ENCODE results near the gene PCNT.

PCNT gene

GRCh38 chr21:46347203-46347550, 23.2 kb downstream of the PCNT start:
- H3K4me3 ChIP-seq (ENCODE audit: control insufficient read depth, low read depth, low read length), result no peak overlapping the region
- TF ChIP-seq, protein P1, sequence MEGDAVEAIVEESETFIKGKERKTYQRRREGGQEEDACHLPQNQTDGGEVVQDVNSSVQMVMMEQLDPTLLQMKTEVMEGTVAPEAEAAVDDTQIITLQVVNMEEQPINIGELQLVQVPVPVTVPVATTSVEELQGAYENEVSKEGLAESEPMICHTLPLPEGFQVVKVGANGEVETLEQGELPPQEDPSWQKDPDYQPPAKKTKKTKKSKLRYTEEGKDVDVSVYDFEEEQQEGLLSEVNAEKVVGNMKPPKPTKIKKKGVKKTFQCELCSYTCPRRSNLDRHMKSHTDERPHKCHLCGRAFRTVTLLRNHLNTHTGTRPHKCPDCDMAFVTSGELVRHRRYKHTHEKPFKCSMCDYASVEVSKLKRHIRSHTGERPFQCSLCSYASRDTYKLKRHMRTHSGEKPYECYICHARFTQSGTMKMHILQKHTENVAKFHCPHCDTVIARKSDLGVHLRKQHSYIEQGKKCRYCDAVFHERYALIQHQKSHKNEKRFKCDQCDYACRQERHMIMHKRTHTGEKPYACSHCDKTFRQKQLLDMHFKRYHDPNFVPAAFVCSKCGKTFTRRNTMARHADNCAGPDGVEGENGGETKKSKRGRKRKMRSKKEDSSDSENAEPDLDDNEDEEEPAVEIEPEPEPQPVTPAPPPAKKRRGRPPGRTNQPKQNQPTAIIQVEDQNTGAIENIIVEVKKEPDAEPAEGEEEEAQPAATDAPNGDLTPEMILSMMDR (IDR thresholded peaks at IDR 0.05; ENCODE audit: control insufficient read depth, insufficient read depth, low read depth, low read length, missing control alignments), result no peak
- DNase-seq (ENCODE audit: low read depth), result no peak

- H3K4me3 ChIP-seq (ENCODE audit: control insufficient read depth, low read depth, low read length), result no peak overlapping the region
- no peak for DNase-seq (ENCODE audit: low read depth)
- TF ChIP-seq, protein P1 (IDR thresholded peaks at IDR 0.05; ENCODE audit: control insufficient read depth, insufficient read depth, low read depth, low read length, missing control alignments), result no peak
Measured at GRCh38 chr21:46347791-46348381, 23.9 kb downstream of the PCNT start.

GRCh38 chr21:46349134-46349760, 25.3 kb downstream of the PCNT start:
- no peak for DNase-seq (ENCODE audit: low read depth)
- TF ChIP-seq, protein P1 (IDR thresholded peaks at IDR 0.05; ENCODE audit: control insufficient read depth, insufficient read depth, low read depth, low read length, missing control alignments), result no peak
- H3K4me3 ChIP-seq (ENCODE audit: control insufficient read depth, low read depth, low read length), result no peak overlapping the region

DNA sequence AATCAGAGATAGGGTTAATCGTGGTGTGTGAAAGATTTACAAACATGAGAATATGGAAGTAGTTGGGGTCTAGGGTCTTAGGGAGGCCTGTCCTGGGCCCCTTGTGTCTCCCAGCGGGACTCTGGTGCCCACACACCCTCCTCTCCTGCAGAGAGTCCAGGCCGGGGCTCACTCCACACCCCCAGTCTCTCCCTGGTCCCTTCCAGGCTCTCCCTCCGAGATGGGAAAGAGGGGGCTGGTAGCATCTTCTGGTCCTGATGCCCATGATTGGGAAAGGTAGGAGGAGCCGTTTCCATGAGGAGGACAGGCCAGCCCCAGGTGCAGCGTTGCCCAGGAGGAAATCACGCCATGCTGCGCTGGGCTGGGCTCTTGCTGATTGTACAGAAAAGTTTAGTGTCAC, 26.6 kb downstream of the PCNT start:
- no peak for DNase-seq (ENCODE audit: low read depth)
- no peak overlapping the region for H3K4me3 ChIP-seq (ENCODE audit: control insufficient read depth, low read depth, low read length)
- TF ChIP-seq, protein P1 (IDR thresholded peaks at IDR 0.05; ENCODE audit: control insufficient read depth, insufficient read depth, low read depth, low read length, missing control alignments), result no peak

DNA sequence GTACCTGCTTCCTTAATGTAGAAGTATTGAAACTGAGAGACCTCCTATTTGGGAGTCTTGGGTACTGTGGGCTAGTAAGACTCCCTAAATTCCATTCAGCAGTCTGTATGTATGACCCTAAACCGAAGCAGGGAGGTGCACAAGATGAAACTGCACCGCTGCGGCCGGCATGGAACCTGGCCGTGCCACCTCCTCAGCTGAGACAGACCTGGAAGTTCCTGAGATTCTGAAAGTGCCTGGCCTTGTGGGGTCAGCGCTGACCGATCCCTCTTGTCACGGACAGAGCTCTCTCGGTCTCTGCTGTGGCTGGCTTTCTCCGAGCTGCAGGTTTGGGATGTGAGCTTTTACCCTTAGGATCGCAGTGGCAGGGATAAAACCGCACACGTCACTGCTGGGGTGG, 27.0 kb downstream of the PCNT start:
- H3K4me3 ChIP-seq (ENCODE audit: control insufficient read depth, low read depth, low read length), result no peak overlapping the region
- TF ChIP-seq, protein P1 (IDR thresholded peaks at IDR 0.05; ENCODE audit: control insufficient read depth, insufficient read depth, low read depth, low read length, missing control alignments), result no peak
- no peak for DNase-seq (ENCODE audit: low read depth)

GRCh38 chr21:46351476-46352163, 27.7 kb downstream of the PCNT start:
- H3K4me3 ChIP-seq (ENCODE audit: control insufficient read depth, low read depth, low read length), result no peak overlapping the region
- no peak for DNase-seq (ENCODE audit: low read depth)
- TF ChIP-seq, protein P1 (IDR thresholded peaks at IDR 0.05; ENCODE audit: control insufficient read depth, insufficient read depth, low read depth, low read length, missing control alignments), result no peak

All from AG09309 (cell line).